Measurements from ENCODE around the gene BORCS5. TPM values are rescaled to one million over a fixed set of nuclear protein-coding genes. Genes with fewer than 3 reads are reported as not detected.

BORCS5 gene
- total RNA-seq, 2 experiments from 2014 or later = 10.4 to 22.9 TPM

DNA sequence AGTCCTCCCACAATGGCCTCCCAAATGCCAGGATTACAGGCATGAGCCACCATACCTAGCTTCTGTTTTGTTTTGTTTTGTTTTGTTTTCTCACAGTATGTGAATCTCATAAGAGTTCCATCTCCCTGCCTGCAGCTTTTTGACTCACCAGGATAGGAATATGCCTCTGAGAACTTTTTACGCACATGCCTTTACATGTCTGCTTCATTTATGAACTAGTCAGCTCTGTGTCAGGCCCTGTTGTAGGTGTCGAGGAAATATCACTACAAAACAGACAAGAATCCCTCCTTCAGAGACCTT lies 89.0 kb downstream of the BORCS5 start:
- no peaks in the 10 kb centered on the region for H3K79me2 ChIP-seq (ENCODE audit: insufficient read depth, low read depth, low read length)
- H3K4me3 ChIP-seq (ENCODE audit: low read depth, low read length, poor library complexity, severe bottlenecking) = no peak overlapping the region
- no peaks in the 10 kb centered on the region for H3K9me3 ChIP-seq (ENCODE audit: low read length)
- no peaks in the 10 kb centered on the region for H4K20me1 ChIP-seq (ENCODE audit: insufficient read depth, low read length)
- DNase-seq (ENCODE audit: low spot score) = no peak
- H3K4me2 ChIP-seq (ENCODE audit: low read length) = no peak overlapping the region
- no peak overlapping the region for H3K27ac ChIP-seq (ENCODE audit: low read depth, low read length, poor library complexity, severe bottlenecking)
- H2AFZ ChIP-seq (ENCODE audit: low read length) = no peak overlapping the region
- CTCF ChIA-PET (ENCODE audit: unreplicated experiment) = no interaction called here
- H3K4me1 ChIP-seq (ENCODE audit: insufficient read depth, low read length, poor library complexity, severe bottlenecking) = no peaks in the 10 kb centered on the region
- H3K36me3 ChIP-seq (ENCODE audit: insufficient read depth, low read length) = no peaks in the 10 kb centered on the region
- BruUV-seq (replicated peaks) = no TSS peak
- no peaks in the 10 kb centered on the region for H3K9me2 ChIP-seq (ENCODE audit: insufficient read depth, low read length)
- intact Hi-C loops (cut with micrococcal nuclease; ENCODE audit: unreplicated experiment) = no loop called here
- no peak for TF ChIP-seq EZH2phosphoT487 (IDR thresholded peaks at IDR 0.05; ENCODE audit: borderline replicate concordance, low read depth, low read length)
- POLR2A ChIA-PET = interaction anchor here (0.6 to 1.2 kb wide), 4 partner anchors 8 to 66 kb away, joined by 3 to 6 read pairs (median 3); no protein-coding TSS in a partner anchor

DNA sequence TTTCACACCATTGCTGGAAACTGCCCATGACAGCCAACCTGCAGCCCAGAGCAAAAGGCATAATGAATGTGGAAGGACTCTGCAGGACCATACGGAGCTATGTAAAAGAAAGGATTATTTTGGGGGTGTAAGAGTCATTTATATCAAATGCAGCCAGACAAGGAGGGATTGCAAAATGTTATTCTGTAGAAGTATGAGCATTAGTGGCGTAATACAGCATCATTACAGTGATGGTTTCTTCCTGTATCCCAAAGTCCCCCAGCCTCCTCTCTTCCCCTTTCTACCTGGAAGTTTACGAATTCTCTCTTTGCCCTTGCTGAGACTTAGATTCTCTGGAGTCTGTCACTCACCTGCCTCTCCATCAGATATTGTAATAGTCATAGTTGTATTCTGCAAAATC lies 89.9 kb downstream of the BORCS5 start:
- BruUV-seq (replicated peaks) = no TSS peak
- Histone ChIP-seq H3K4me2 (ENCODE audit: low read length) (no peak overlapping the region), H3K4me3 (ENCODE audit: low read depth, low read length, poor library complexity, severe bottlenecking) (no peak overlapping the region), H3K27ac (ENCODE audit: low read depth, low read length, poor library complexity, severe bottlenecking) (no peak overlapping the region), H3K36me3 (ENCODE audit: insufficient read depth, low read length) (no peaks in the 10 kb centered on the region), H4K20me1 (ENCODE audit: insufficient read depth, low read length) (no peaks in the 10 kb centered on the region), H3K9me3 (ENCODE audit: low read length) (no peaks in the 10 kb centered on the region), H3K79me2 (ENCODE audit: insufficient read depth, low read depth, low read length) (no peaks in the 10 kb centered on the region), H2AFZ (ENCODE audit: low read length) (no peak overlapping the region), H3K4me1 (ENCODE audit: insufficient read depth, low read length, poor library complexity, severe bottlenecking) (no peaks in the 10 kb centered on the region), H3K9me2 (ENCODE audit: insufficient read depth, low read length) (no peaks in the 10 kb centered on the region)
- TF ChIP-seq, protein P1, sequence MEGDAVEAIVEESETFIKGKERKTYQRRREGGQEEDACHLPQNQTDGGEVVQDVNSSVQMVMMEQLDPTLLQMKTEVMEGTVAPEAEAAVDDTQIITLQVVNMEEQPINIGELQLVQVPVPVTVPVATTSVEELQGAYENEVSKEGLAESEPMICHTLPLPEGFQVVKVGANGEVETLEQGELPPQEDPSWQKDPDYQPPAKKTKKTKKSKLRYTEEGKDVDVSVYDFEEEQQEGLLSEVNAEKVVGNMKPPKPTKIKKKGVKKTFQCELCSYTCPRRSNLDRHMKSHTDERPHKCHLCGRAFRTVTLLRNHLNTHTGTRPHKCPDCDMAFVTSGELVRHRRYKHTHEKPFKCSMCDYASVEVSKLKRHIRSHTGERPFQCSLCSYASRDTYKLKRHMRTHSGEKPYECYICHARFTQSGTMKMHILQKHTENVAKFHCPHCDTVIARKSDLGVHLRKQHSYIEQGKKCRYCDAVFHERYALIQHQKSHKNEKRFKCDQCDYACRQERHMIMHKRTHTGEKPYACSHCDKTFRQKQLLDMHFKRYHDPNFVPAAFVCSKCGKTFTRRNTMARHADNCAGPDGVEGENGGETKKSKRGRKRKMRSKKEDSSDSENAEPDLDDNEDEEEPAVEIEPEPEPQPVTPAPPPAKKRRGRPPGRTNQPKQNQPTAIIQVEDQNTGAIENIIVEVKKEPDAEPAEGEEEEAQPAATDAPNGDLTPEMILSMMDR (conservative IDR thresholded peaks at IDR 0.05; ENCODE audit: low read length) = no peak
- no peak for TF ChIP-seq EZH2phosphoT487 (IDR thresholded peaks at IDR 0.05; ENCODE audit: borderline replicate concordance, low read depth, low read length)
- intact Hi-C loops (cut with micrococcal nuclease; ENCODE audit: unreplicated experiment) = no loop called here
- POLR2A ChIA-PET = no interaction called here
- no peak for DNase-seq (ENCODE audit: low spot score)
- CTCF ChIA-PET (ENCODE audit: unreplicated experiment) = no interaction called here

DNA sequence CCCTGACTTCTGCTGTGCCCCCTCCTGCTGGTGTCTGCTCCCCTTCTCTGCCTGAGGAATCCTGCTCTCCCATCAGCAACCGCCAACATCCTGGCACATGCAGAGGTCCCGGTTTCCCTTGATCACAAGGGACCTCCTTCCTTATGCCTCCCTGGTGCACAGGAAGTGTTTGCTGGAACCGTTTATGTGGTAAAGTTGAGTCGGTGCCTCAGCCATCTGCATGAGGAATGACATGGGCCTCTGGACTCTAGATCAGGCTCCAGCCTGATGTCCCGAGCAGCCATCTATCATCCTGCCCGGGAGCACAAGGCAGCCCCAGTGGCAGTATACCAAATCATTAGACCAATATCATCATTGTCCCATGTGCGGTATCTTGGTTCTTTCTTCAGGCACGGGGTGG lies 90.4 kb downstream of the BORCS5 start:
- H3K27ac ChIP-seq (ENCODE audit: low read depth, low read length, poor library complexity, severe bottlenecking) = no peak overlapping the region
- no peaks in the 10 kb centered on the region for H3K79me2 ChIP-seq (ENCODE audit: insufficient read depth, low read depth, low read length)
- TF ChIP-seq EZH2phosphoT487 (IDR thresholded peaks at IDR 0.05; ENCODE audit: borderline replicate concordance, low read depth, low read length) = no peak
- TF ChIP-seq, protein P1 (conservative IDR thresholded peaks at IDR 0.05; ENCODE audit: low read length) = no peak
- ChIA-PET CTCF (ENCODE audit: unreplicated experiment) (no interaction called here), POLR2A (interaction anchor here (0.6 to 1.0 kb wide), 2 partner anchors 9 to 360 kb away, joined by 3 read pairs; no protein-coding TSS in a partner anchor)
- BruUV-seq (replicated peaks) = no TSS peak
- no peaks in the 10 kb centered on the region for H3K9me3 ChIP-seq (ENCODE audit: low read length)
- H4K20me1 ChIP-seq (ENCODE audit: insufficient read depth, low read length) = no peaks in the 10 kb centered on the region
- DNase-seq (ENCODE audit: low spot score) = no peak
- intact Hi-C loops (cut with micrococcal nuclease; ENCODE audit: unreplicated experiment) = no loop called here
- no peak overlapping the region for H3K4me3 ChIP-seq (ENCODE audit: low read depth, low read length, poor library complexity, severe bottlenecking)
- no peak overlapping the region for H3K4me2 ChIP-seq (ENCODE audit: low read length)
- H2AFZ ChIP-seq (ENCODE audit: low read length) = no peak overlapping the region
- H3K9me2 ChIP-seq (ENCODE audit: insufficient read depth, low read length) = no peaks in the 10 kb centered on the region
- no peaks in the 10 kb centered on the region for H3K36me3 ChIP-seq (ENCODE audit: insufficient read depth, low read length)
- no peaks in the 10 kb centered on the region for H3K4me1 ChIP-seq (ENCODE audit: insufficient read depth, low read length, poor library complexity, severe bottlenecking)
